Activated T-helper 1 cell treated with Interleukin-2 at 50 U/mL for 16 hours (primary cell): Measurements from ENCODE around the gene DNM2.
"Not testable (repeated sequence)": the region's sequence is repeated elsewhere in the genome, so short reads cannot be mapped to it uniquely, and the experiment has no call there.

Source experiments
- DNase-seq: peaks from one replicate; pipeline ENCODE4 v3.0.0-alpha.2; 2020; ENCODE audit warnings: low read depth

DNM2 gene

GRCh38 chr19:10717356-10718204 lies at the start of gene DNM2:
Gene DNM2, plus strand, starts transcription at chr19:10718079. Its CDS starts 164 bp downstream, at chr19:10718243.
- DNase-seq, result peak; percentile 97

GRCh38 chr19:10669246-10669645 lies 48.6 kb upstream of the DNM2 start:
- DNase-seq, result no peak

DNA sequence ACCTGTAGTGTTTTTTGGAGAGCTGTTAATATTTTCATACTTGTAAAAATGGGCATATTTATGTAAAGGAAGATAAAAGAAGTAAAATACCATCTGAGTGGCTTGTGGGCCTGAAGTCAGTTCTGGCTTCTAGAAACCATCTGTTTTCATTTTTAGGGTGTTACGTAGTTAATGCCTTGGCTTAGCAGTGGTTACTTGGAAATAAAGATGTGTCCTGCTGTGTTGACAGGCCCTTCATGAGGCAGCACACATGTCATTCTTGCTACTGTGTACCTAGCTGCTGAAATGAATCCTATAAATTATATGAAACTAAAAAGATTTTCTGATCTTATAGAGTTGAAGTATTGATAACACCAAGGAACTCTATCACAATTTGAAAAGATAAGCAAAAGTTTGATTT lies 47.7 kb upstream of the DNM2 start:
- no peak for DNase-seq

GRCh38 chr19:10670876-10671804 lies 46.7 kb upstream of the DNM2 start:
- DNase-seq, result no peak

DNA sequence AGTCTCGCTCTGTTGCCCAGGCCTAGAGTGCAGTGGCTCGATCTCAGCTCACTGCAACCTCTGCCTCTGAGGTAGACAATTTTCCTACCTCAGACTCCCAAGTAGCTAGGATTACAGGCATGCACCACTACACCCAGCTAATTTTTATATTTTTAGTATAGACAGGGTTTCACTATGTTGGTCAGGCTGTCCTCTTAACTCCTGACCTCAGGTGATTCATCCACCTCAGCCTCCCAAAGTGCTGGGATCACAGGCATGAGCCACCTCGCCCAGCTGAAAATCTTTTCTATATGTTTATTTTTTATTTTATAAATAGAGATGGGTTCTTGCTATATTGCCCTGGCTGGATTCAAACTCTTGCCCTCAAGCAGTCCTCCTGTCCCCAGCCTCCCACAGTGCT lies 46.0 kb upstream of the DNM2 start:
- DNase-seq, result not testable (repeated sequence)

GRCh38 chr19:10675214-10675613 lies 42.7 kb upstream of the DNM2 start:
- not testable (repeated sequence) for DNase-seq

- no peak for DNase-seq
Measured at GRCh38 chr19:10677751-10678150, 40.1 kb upstream of the DNM2 start.

DNA sequence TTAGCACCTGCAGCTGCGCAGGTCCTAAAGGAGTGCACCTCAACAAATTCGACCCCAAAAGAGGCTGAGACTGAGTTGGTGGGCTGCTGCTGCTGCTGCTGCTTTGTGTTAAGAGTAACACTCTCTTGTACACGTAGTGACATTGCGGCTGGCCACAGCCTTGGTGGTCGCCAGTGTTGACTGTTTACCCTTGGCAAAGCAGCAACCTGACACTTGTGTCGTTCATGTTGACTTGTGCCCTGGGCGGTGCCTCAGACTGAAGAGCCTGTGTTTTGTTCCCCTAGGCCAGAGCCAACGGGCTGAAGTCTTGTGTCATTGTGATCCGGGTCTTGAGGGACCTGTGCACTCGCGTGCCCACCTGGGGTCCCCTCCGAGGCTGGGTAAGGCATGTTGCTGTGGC lies 39.1 kb upstream of the DNM2 start:
- DNase-seq, result no peak

- DNase-seq, result no peak
Measured at GRCh38 chr19:10679743-10680142, 38.1 kb upstream of the DNM2 start.

DNA sequence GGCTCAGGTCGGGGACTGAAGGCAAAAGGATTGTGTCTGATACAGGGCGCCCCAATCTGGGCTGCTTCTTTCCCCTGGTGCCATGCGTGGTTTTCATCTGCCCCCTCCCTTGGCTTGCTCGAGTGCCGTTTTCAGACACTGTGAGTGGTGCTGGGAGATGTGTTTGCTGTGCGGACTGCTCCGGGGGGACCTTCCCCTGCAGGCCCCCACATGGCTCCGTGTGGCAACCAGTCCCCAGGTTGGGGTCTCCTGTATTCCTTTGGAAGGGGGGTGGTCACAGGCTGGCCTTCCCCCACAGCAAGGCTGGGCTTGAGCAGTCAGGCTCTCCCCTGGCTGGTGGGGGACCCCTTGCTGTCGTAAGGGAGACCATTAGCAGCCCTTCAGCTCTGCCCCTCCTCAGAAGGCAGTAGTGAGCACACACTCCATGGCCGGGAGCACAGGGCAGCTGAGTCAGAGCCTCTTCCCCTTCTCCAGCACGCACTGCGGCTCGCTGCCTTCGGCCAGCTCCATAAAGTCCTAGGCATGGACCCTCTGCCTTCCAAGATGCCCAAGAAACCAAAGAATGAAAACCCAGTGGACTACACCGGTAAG lies 37.2 kb upstream of the DNM2 start:
- DNase-seq, result no peak

GRCh38 chr19:10681658-10682057 lies 36.2 kb upstream of the DNM2 start:
- no peak for DNase-seq

- DNase-seq, result no peak
Measured at GRCh38 chr19:10682397-10683063, 35.3 kb upstream of the DNM2 start.

GRCh38 chr19:10683064-10683426 lies 34.8 kb upstream of the DNM2 start:
- DNase-seq, result no peak

DNA sequence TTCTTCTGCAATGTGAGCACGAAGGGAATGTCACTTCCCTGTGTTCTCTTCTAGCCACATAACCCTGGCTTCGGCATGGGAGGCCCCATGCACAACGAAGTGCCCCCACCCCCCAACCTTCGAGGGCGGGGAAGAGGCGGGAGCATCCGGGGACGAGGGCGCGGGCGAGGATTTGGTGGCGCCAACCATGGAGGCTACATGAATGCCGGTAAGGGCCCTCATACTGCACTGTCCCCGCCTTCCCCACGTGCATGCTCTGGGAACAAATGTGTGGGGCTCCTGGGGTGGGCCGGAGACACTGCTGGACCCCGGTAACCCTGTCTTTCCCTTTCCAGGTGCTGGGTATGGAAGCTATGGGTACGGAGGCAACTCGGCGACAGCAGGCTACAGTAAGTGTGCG lies 34.3 kb upstream of the DNM2 start:
- DNase-seq, result no peak

- no peak for DNase-seq
Measured at GRCh38 chr19:10685210-10685609, 32.7 kb upstream of the DNM2 start.

DNA sequence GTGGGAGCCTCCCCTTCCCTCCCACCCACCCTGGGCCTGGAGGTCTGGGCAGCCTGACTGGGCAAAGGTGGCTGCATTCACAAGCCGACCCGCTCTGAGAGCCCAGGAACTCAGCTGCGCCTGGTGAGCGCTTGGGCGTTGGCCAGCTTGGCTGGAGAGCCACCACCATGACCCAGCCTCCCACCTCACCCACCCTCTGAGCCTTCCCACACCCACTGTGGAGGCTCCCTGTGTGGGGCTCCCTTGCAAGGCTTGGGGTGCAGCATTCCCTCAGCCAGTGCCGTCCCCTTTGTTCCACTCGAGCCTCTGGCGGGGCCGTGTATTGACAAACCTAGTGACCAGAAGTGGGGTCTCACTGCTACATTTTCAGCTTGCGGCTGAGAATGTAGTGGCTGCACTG lies 31.7 kb upstream of the DNM2 start:
- DNase-seq, result no peak

- no peak for DNase-seq
Measured at GRCh38 chr19:10686661-10687517, 31.0 kb upstream of the DNM2 start.

- no peak for DNase-seq
Measured at GRCh38 chr19:10687518-10688288, 30.2 kb upstream of the DNM2 start.

GRCh38 chr19:10688545-10689280 lies 29.2 kb upstream of the DNM2 start:
- DNase-seq, result no peak

- no peak for DNase-seq
Measured at GRCh38 chr19:10690341-10690781, 27.5 kb upstream of the DNM2 start.
